ENCODE data around the gene IRF4.

- TF ChIP-seq, protein P1, sequence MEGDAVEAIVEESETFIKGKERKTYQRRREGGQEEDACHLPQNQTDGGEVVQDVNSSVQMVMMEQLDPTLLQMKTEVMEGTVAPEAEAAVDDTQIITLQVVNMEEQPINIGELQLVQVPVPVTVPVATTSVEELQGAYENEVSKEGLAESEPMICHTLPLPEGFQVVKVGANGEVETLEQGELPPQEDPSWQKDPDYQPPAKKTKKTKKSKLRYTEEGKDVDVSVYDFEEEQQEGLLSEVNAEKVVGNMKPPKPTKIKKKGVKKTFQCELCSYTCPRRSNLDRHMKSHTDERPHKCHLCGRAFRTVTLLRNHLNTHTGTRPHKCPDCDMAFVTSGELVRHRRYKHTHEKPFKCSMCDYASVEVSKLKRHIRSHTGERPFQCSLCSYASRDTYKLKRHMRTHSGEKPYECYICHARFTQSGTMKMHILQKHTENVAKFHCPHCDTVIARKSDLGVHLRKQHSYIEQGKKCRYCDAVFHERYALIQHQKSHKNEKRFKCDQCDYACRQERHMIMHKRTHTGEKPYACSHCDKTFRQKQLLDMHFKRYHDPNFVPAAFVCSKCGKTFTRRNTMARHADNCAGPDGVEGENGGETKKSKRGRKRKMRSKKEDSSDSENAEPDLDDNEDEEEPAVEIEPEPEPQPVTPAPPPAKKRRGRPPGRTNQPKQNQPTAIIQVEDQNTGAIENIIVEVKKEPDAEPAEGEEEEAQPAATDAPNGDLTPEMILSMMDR (IDR thresholded peaks at IDR 0.05; ENCODE audit: low read depth, low read length), result no peak
- no peak for TF ChIP-seq EZH2phosphoT487 (IDR thresholded peaks at IDR 0.05; ENCODE audit: low read depth)
Observed at GRCh38 chr6:360349-360748, 31.2 kb upstream of the IRF4 start.

All from OCI-LY3 (cell line).